NB4 (cell line): ENCODE data around the gene TMPRSS3.

Experiments
- DNase-seq: peaks from one replicate; pipeline ENCODE4 v3.0.0; 2010; ENCODE audit warnings: low read depth
- H3K4me3 ChIP-seq: one replicate; pipeline ENCODE4 v1.5.1; 2011; ENCODE audit warnings: mild to moderate bottlenecking, low read depth, low read length, moderate library complexity
- CTCF ChIP-seq: IDR thresholded peaks from one replicate; pipeline ENCODE4 v1.5.1; 2012; ENCODE audit warnings: low read depth, low read length
- MAX ChIP-seq: IDR thresholded peaks from 2 replicates; pipeline ENCODE4 v1.6.1; 2011; ENCODE audit warnings: low read depth, low read length
- MYC ChIP-seq: IDR thresholded peaks from 2 replicates; pipeline ENCODE4 v1.6.1; 2011; ENCODE audit warnings: low read depth, low read length
- POLR2A ChIP-seq: IDR thresholded peaks from 2 replicates; pipeline ENCODE4 v1.6.1; 2011; ENCODE audit warnings: mild to moderate bottlenecking; ENCODE audit not compliant: insufficient read length; ENCODE audit errors: extremely low read depth

TMPRSS3 gene

DNA sequence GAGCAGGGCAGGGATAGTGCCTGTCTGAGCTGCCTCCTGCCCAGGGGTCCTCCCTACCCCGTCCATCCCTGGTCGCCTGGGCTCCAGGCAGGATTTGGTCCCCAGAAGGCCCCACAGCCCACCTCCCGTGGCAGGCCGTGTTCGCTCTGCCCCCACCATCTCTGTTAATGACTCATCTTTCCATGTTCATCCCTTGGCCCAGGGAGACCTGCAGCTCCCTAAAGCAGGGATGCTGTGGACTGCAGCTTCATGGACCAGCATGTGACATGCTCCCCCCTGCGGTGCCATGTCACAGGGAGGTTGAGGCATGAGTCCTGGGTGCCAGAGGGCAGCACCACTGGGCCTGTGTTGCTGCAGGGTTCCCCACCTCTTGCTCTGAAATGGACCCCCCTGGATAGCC lies 34.7 kb upstream of the TMPRSS3 start:
- DNase-seq: no peak
- H3K4me3 ChIP-seq: no peak overlapping the region
- TF ChIP-seq MYC: no peak
- TF ChIP-seq POLR2A: no peak
- no peak for TF ChIP-seq CTCF
- no peak for TF ChIP-seq MAX

GRCh38 chr21:42429856-42430255 lies 34.0 kb upstream of the TMPRSS3 start:
- TF ChIP-seq MAX: no peak
- TF ChIP-seq MYC: no peak
- no peak for TF ChIP-seq POLR2A
- no peak for TF ChIP-seq CTCF
- DNase-seq: no peak

GRCh38 chr21:42429021-42429420 lies 33.2 kb upstream of the TMPRSS3 start:
- no peak for DNase-seq
- no peak overlapping the region for H3K4me3 ChIP-seq
- TF ChIP-seq MAX (no peak), POLR2A (no peak), CTCF (no peak), MYC (no peak)

More at GRCh38 chr21:42429856-42430255, 34.0 kb upstream of the TMPRSS3 start:
- no peak overlapping the region for H3K4me3 ChIP-seq

DNA sequence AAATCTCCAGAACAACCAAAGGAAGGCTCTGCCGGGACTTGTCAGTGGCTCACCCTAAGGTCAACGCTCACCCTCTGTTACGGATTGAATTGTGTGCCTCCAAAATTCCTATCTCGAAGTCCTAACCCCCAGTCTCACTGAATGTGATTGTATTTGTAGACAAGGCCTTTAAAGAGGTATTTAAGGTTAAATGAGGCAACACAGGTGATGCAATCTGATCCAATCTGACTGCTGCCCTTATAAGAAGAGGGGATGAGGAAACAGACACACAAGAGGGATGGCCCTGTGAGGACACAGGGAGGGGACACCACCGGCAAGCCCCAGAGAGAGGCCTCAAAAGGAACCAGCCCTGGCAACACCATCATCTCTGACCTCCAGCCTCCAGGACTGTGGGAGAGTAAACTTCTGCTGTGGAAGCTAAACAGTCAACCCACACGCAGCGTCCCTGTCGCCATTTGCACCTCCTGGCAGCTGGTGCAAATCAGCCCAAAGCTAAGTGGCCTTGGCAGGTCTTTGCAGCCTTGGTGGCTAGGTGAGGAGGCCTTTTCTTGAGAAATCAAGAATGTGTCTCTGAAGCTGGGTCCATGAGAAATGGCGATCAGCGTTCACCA lies 32.1 kb upstream of the TMPRSS3 start:
- no peak overlapping the region for H3K4me3 ChIP-seq
- peak; percentile 39 for DNase-seq

DNA sequence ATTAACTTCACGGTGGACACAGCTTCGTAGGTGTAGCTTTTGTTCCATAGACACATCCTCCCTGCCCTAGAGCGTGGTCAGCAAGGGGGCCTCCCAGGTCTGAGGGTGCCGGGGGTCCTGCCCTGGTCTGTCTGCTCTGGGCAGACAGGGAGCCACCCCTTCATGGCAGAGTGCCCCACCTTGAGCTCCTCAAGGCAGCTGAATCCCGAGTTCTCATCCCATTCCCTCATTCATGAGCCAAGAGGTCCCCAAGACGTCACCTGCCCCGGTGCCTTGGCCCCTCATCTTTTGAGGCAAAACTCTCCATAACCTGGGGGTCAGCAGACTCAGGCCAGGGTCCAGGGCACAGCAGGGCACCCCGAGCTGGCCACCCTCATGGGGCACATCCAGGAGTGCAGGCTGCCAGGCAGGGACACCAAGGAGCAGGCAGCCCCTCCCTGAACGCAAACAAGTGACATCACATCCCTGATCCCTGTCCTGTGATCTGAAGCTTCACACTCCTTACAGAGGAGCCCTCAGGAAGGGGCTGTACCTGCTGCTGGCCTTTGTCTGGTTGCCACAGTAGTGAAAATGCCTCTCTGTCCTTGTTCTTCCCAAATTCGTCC lies 31.1 kb upstream of the TMPRSS3 start:
- DNase-seq: no peak
- no peak overlapping the region for H3K4me3 ChIP-seq
- TF ChIP-seq POLR2A (no peak), MAX (no peak), CTCF (no peak), MYC (no peak)

More for the DNA sequence above, 32.1 kb upstream of the TMPRSS3 start:
- TF ChIP-seq MAX (no peak), MYC (no peak), CTCF (no peak), POLR2A (no peak)
